ENCODE measurements around the gene CTPS1. TPM values are rescaled to one million over a fixed set of nuclear protein-coding genes. Genes with fewer than 3 reads are reported as not detected.

The CTPS1 gene
- total RNA-seq, 1 experiment from 2014 or later = 73.4 TPM

- TF ChIP-seq ZNF532 (CRISPR knock-in tag; IDR thresholded peaks at IDR 0.05; ENCODE audit: borderline replicate concordance) (no peak), ZNF396 (CRISPR knock-in tag; IDR thresholded peaks at IDR 0.05; ENCODE audit: borderline replicate concordance) (no peak)
Measured at GRCh38 chr1:40944326-40944725, 35.2 kb upstream of the CTPS1 start (continued).

- H3K36me3 Mint-ChIP-seq = no peaks in the 10 kb centered on the region
- H3K4me1 Mint-ChIP-seq = peaks cover 10% of the 10 kb centered on the region
- H3K27ac Mint-ChIP-seq = no peak overlapping the region
- ATAC-seq (no peak), DNase-seq (ENCODE audit: low spot score) (no peak)
- POLR2A ChIA-PET = no interaction called here
- H3K4me3 Mint-ChIP-seq = no peak overlapping the region
- no peaks in the 10 kb centered on the region for H3K9me3 Mint-ChIP-seq
- CTCF ChIA-PET = interaction anchor here (1.1 to 3.4 kb wide), 3 partner anchors 8 to 92 kb away, joined by 5 to 13 read pairs (median 7); partner anchors contain the start of gene CITED4
- H3K27me3 Mint-ChIP-seq (ENCODE audit: low read depth) = no peaks in the 10 kb centered on the region; the same call in 1 of the 2 replicates
- TF ChIP-seq FOXJ3 (CRISPR knock-in tag; IDR thresholded peaks at IDR 0.05; ENCODE audit: borderline replicate concordance) = no peak
- TF ChIP-seq ZNF416 (CRISPR knock-in tag; IDR thresholded peaks at IDR 0.05) = no peak
- no peak for TF ChIP-seq SMAD3 (CRISPR knock-in tag; IDR thresholded peaks at IDR 0.05; ENCODE audit: borderline replicate concordance)
- no peak for TF ChIP-seq TP53 (CRISPR knock-in tag; IDR thresholded peaks at IDR 0.05)
- TF ChIP-seq TCF7 (CRISPR knock-in tag; IDR thresholded peaks at IDR 0.05; ENCODE audit: low read depth) = no peak
- TF ChIP-seq ZBTB21 (CRISPR knock-in tag; IDR thresholded peaks at IDR 0.05; ENCODE audit: borderline replicate concordance) = no peak
- no peak for TF ChIP-seq RORB (CRISPR knock-in tag; IDR thresholded peaks at IDR 0.05)
- no peak for TF ChIP-seq ZNF423 (CRISPR knock-in tag; IDR thresholded peaks at IDR 0.05)
- TF ChIP-seq NR1H2 (CRISPR knock-in tag; IDR thresholded peaks at IDR 0.05) = no peak
- no peak for TF ChIP-seq AR (CRISPR knock-in tag; IDR thresholded peaks at IDR 0.05)
- no peak for TF ChIP-seq CBFB (CRISPR knock-in tag; IDR thresholded peaks at IDR 0.05; ENCODE audit: low read depth)
- TF ChIP-seq ZSCAN18 (CRISPR knock-in tag; IDR thresholded peaks at IDR 0.05) = no peak
- TF ChIP-seq ZMAT4 (CRISPR knock-in tag; IDR thresholded peaks at IDR 0.05) = no peak
- no peak for TF ChIP-seq ETV6 (CRISPR knock-in tag; IDR thresholded peaks at IDR 0.05)
- TF ChIP-seq EMX1 (CRISPR knock-in tag; IDR thresholded peaks at IDR 0.05) = no peak
- TF ChIP-seq ARID4B (CRISPR knock-in tag; IDR thresholded peaks at IDR 0.05; ENCODE audit: borderline replicate concordance) = no peak
- no peak for TF ChIP-seq HMGA2 (CRISPR knock-in tag; IDR thresholded peaks at IDR 0.05)
- no peak for TF ChIP-seq USF2 (CRISPR knock-in tag; IDR thresholded peaks at IDR 0.05)
Measured at GRCh38 chr1:40944841-40945430, 34.6 kb upstream of the CTPS1 start.
